HCT116 (cell line): ENCODE results near the gene CACNA2D3. TPM values are rescaled to one million over a fixed set of nuclear protein-coding genes. Genes with fewer than 3 reads are reported as not detected.

ENCODE experiments used
- ATAC-seq: fragments of 200-7000 bp; cut with Tn5 transposase; 2 replicates; pipeline ENCODE4 v1.9.1; 2020; ENCODE audit warnings: mild to moderate bottlenecking, moderate library complexity
- BruUV-seq: library from RNA; stranded (reverse); fragments of 400-500 nt; replicated peaks from 2 replicates; lab custom pipeline; 2021; lab: Mats Ljungman, UMichigan
- CTCF ChIA-PET: fragments of 300-600 bp; sonication (Branson Sonifier 250); formaldehyde crosslinking; loops from one replicate; lab custom pipeline; 2021; ENCODE audit warnings: antibody characterized with exemption; lab: Charles Lee
- POLR2A ChIA-PET: fragments of 300-600, 350-600 bp; sonication (Branson Sonifier 250); formaldehyde crosslinking; loops from one replicate; lab custom pipeline; 2021; ENCODE audit warnings: antibody characterized with exemption; lab: Charles Lee
- RAD21 ChIA-PET, 2 experiments: fragments of 300-600 bp; sonication (Branson Sonifier 250); formaldehyde crosslinking; loops; one replicate each; lab custom pipeline; 2023; ENCODE audit warnings: low total read pairs in 2 of 2; ENCODE audit not compliant: uncharacterized antibody in 2 of 2, unreplicated experiment in 2 of 2, low non-redundant PET in 1 of 2; lab: Charles Lee
- DNase-seq: peaks from one replicate; pipeline ENCODE4 v3.0.0-alpha.2; 2010; ENCODE audit warnings: low read depth, low spot score
- H2AFZ ChIP-seq: fragments of 200-600 bp; shearing (Covaris generic), sonication (generic); 2 replicates; pipeline ENCODE4 v1.6.1; 2017; ENCODE audit warnings: low read depth, mixed run types, mixed read lengths, antibody characterized with exemption, low read length; ENCODE audit not compliant: poor library complexity, severe bottlenecking
- H3K27ac ChIP-seq: 2 replicates; pipeline ENCODE4 v1.5.1; 2012; ENCODE audit warnings: low read depth, low read length
- H3K27me3 ChIP-seq: fragments of 200-600 bp; sonication (generic); 2 replicates; pipeline ENCODE4 v1.6.1; 2016; ENCODE audit warnings: mixed run types, low read length, mixed read lengths; ENCODE audit not compliant: insufficient read depth
- H3K36me3 ChIP-seq, 2 experiments: fragments of 200-500 bp in 1 of 2; fragments of 200-600 bp in 1 of 2; sonication (Bioruptor generic) in 1 of 2; sonication (generic) in 1 of 2; 2 replicates each; pipeline versions ENCODE4 v1.5.1 to v1.6.1; 2014 to 2016; ENCODE audit warnings: low read length in 2 of 2, inconsistent platforms in 1 of 2, mixed read lengths in 1 of 2, mixed run types in 1 of 2; ENCODE audit not compliant: insufficient read depth in 2 of 2, control insufficient read depth in 1 of 2
- H3K4me1 ChIP-seq, 2 experiments: fragments of 200-600 bp in 1 of 2; sonication (generic) in 1 of 2; 2 replicates each; pipeline versions ENCODE4 v1.5.1 to v1.6.1; 2012 to 2017; ENCODE audit warnings: low read length in 2 of 2, inconsistent platforms in 1 of 2, mild to moderate bottlenecking in 1 of 2, mixed read lengths in 1 of 2, mixed run types in 1 of 2, moderate library complexity in 1 of 2; ENCODE audit not compliant: insufficient read depth in 2 of 2, control insufficient read depth in 1 of 2
- H3K4me2 ChIP-seq: fragments of 200-600 bp; sonication (generic); 2 replicates; pipeline ENCODE4 v1.6.1; 2017; ENCODE audit warnings: mixed run types, low read length, mixed read lengths
- H3K4me3 ChIP-seq, 2 experiments: fragments of 200-600 bp in 1 of 2; sonication (generic) in 1 of 2; replicated peaks in 1 of 2; 2 replicates each; pipeline ENCODE4 v1.5.1; 2011 to 2016; ENCODE audit warnings: low read length in 2 of 2, control low read depth in 1 of 2, low read depth in 1 of 2, mild to moderate bottlenecking in 1 of 2, mixed read lengths in 1 of 2, mixed run types in 1 of 2
- H3K79me2 ChIP-seq: fragments of 200-600 bp; sonication (generic); 2 replicates; pipeline ENCODE4 v1.6.1; 2017; ENCODE audit warnings: mild to moderate bottlenecking, mixed run types, low read length, moderate library complexity, mixed read lengths; ENCODE audit not compliant: insufficient read depth
- H3K9ac ChIP-seq: fragments of 200-600 bp; sonication (generic); 2 replicates; pipeline ENCODE4 v1.6.1; 2016; ENCODE audit warnings: low read length, mixed read lengths
- H3K9me2 ChIP-seq: fragments of 200-600 bp; sonication (generic), shearing (Covaris generic); 2 replicates; pipeline ENCODE4 v1.6.1; 2017; ENCODE audit warnings: mixed run types, mild to moderate bottlenecking, moderate library complexity; ENCODE audit not compliant: insufficient read depth
- H3K9me3 ChIP-seq, 2 experiments: fragments of 200-500 bp in 1 of 2; fragments of 200-600 bp in 1 of 2; sonication (Bioruptor generic) in 1 of 2; sonication (generic) in 1 of 2; 2 replicates each; pipeline ENCODE4 v1.6.1; 2014 to 2017; ENCODE audit warnings: low read length in 2 of 2, mixed read lengths in 2 of 2, inconsistent platforms in 1 of 2, low read depth in 1 of 2, mild to moderate bottlenecking in 1 of 2, mixed run types in 1 of 2, moderate library complexity in 1 of 2; ENCODE audit not compliant: control insufficient read depth in 1 of 2, insufficient read depth in 1 of 2
- H4K20me1 ChIP-seq: fragments of 200-600 bp; sonication (generic), shearing (Covaris generic); 2 replicates; pipeline ENCODE4 v1.6.1; 2017; ENCODE audit warnings: mixed run types, mild to moderate bottlenecking, moderate library complexity; ENCODE audit not compliant: insufficient read depth
- CEBPB ChIP-seq: IDR thresholded peaks from 2 replicates; pipeline ENCODE4 v1.6.1; 2012; ENCODE audit warnings: low read depth
- EGR1 ChIP-seq: IDR thresholded peaks from 2 replicates; pipeline ENCODE4 v1.6.1; 2012; ENCODE audit warnings: low read depth
- ELF1 ChIP-seq: IDR thresholded peaks from 2 replicates; pipeline ENCODE4 v1.6.1; 2012; ENCODE audit warnings: low read depth, borderline replicate concordance
- EZH2 ChIP-seq: fragments of 200-600 bp; sonication (generic); IDR thresholded peaks from 2 replicates; pipeline ENCODE4 v1.6.1; 2017; ENCODE audit warnings: antibody characterized with exemption, mixed run types
- EZH2phosphoT487 ChIP-seq: fragments of 200-600 bp; IDR thresholded peaks from 2 replicates; pipeline ENCODE4 v1.6.1; 2018; ENCODE audit warnings: antibody characterized with exemption, borderline replicate concordance
- JUND ChIP-seq: IDR thresholded peaks from 2 replicates; pipeline ENCODE4 v1.6.1; 2012
- POLR2A ChIP-seq: IDR thresholded peaks from 2 replicates; pipeline ENCODE4 v1.7.0; 2011; ENCODE audit warnings: borderline replicate concordance; ENCODE audit not compliant: insufficient read depth, insufficient read length; ENCODE audit errors: extremely low read depth
- SIN3A ChIP-seq: IDR thresholded peaks from 2 replicates; pipeline ENCODE4 v1.6.1; 2012; ENCODE audit warnings: low read depth
- SRF ChIP-seq: IDR thresholded peaks from 2 replicates; pipeline ENCODE4 v1.6.1; 2012; ENCODE audit warnings: low read depth
- TCF7L2 ChIP-seq: IDR thresholded peaks from 2 replicates; pipeline ENCODE4 v1.7.0; 2011; ENCODE audit warnings: borderline replicate concordance, inconsistent platforms; ENCODE audit not compliant: insufficient read depth, insufficient read length; ENCODE audit errors: extremely low read depth
- YY1 ChIP-seq: IDR thresholded peaks from 2 replicates; pipeline ENCODE4 v1.6.1; 2011; ENCODE audit warnings: low read length, low read depth, moderate library complexity, mild to moderate bottlenecking; ENCODE audit not compliant: insufficient replicate concordance; ENCODE audit errors: extremely low read depth
- ZFX ChIP-seq: fragments of 450-650 bp; IDR thresholded peaks from 2 replicates; pipeline ENCODE4 v1.6.1; 2017
- ZNF274 ChIP-seq: fragments of 200-500 bp; sonication (Bioruptor generic); IDR thresholded peaks from 2 replicates; pipeline ENCODE4 v1.6.1; 2014; ENCODE audit warnings: mild to moderate bottlenecking, low read depth, low read length, inconsistent platforms
- intact Hi-C: fragments of 100-400 bp; cut with micrococcal nuclease; formaldehyde crosslinking; loops from 2 replicates; pipeline ENCODE4 v1.10.0; 2022
- total RNA-seq: library from RNA; stranded (reverse); gene quantifications from one replicate; pipeline ENCODE4 v1.2.1, GENCODE V29; 2021; ENCODE audit not compliant: unreplicated experiment
- TF ChIP-seq, protein P1 (sequence below), 3 experiments: fragments of 200-600 bp in 1 of 3; sonication (generic) in 1 of 3; IDR thresholded peaks in 2 of 3; conservative IDR thresholded peaks in 1 of 3; 2 replicates each; pipeline ENCODE4 v1.5.1; 2012 to 2017; ENCODE audit warnings: low read depth in 2 of 3, low read length in 2 of 3, antibody characterized with exemption in 1 of 3, borderline replicate concordance in 1 of 3, control low read depth in 1 of 3, mild to moderate bottlenecking in 1 of 3, mixed read lengths in 1 of 3, mixed run types in 1 of 3, moderate library complexity in 1 of 3; ENCODE audit not compliant: insufficient read depth in 1 of 3
- TF ChIP-seq, protein P2 (sequence below): IDR thresholded peaks from 2 replicates; pipeline ENCODE4 v1.6.1; 2011; ENCODE audit warnings: mild to moderate bottlenecking, low read length, moderate library complexity; ENCODE audit not compliant: insufficient replicate concordance; ENCODE audit errors: extremely low read depth
- TF ChIP-seq, protein P3 (sequence below): IDR thresholded peaks from 2 replicates; pipeline ENCODE4 v1.6.1; 2012

Gene CACNA2D3
- total RNA-seq, 1 experiment from 2014 or later, result 0.20 TPM

DNA sequence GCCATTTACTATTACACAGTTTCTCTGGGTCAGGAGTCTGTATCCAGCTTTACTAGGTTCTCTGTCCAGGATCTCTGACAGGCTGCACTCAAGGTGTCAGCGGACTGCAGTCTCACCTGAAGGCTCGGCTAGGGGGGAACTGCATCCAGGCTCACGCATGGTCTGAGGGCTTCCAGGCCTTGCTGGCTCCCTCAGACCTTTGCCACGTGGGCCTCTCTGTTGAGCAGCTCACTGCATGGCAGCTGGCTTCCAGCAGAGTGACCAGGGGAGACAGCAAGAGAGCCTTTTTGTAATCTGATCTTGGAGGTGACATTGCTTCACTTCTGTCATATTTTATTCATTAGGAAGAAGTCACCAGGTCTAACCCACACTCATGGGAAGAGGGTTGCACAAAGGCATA lies 152.3 kb downstream of the CACNA2D3 start:
- Histone ChIP-seq H3K27ac (no peak overlapping the region), H3K4me1 (peaks cover 0 to 5% of the 10 kb centered on the region in 2 experiments; a peak in 1 of 4 replicates), H3K79me2 (no peaks in the 10 kb centered on the region), H2AFZ (no peak overlapping the region), H3K36me3 (no peaks in the 10 kb centered on the region), H3K9me2 (no peaks in the 10 kb centered on the region), H3K9ac (no peak overlapping the region), H3K27me3 (peaks cover 7% of the 10 kb centered on the region), H3K4me2 (no peak overlapping the region), H4K20me1 (no peaks in the 10 kb centered on the region), H3K4me3 (no peak overlapping the region), H3K9me3 (no peaks in the 10 kb centered on the region)
- intact Hi-C loops, result no loop called here
- no peak for TF ChIP-seq ZFX
- no peak for TF ChIP-seq SIN3A
- TF ChIP-seq EGR1, result no peak
- no peak for TF ChIP-seq EZH2phosphoT487
- TF ChIP-seq, protein P1, sequence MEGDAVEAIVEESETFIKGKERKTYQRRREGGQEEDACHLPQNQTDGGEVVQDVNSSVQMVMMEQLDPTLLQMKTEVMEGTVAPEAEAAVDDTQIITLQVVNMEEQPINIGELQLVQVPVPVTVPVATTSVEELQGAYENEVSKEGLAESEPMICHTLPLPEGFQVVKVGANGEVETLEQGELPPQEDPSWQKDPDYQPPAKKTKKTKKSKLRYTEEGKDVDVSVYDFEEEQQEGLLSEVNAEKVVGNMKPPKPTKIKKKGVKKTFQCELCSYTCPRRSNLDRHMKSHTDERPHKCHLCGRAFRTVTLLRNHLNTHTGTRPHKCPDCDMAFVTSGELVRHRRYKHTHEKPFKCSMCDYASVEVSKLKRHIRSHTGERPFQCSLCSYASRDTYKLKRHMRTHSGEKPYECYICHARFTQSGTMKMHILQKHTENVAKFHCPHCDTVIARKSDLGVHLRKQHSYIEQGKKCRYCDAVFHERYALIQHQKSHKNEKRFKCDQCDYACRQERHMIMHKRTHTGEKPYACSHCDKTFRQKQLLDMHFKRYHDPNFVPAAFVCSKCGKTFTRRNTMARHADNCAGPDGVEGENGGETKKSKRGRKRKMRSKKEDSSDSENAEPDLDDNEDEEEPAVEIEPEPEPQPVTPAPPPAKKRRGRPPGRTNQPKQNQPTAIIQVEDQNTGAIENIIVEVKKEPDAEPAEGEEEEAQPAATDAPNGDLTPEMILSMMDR (IDR thresholded peaks at IDR 0.05 in 2 of 3, conservative IDR thresholded peaks at IDR 0.05 in 1 of 3; ENCODE audit: borderline replicate concordance in 1 of 3, insufficient read depth in 1 of 3, low read depth in 2 of 3, low read length in 2 of 3), result no peak
- no peak for TF ChIP-seq TCF7L2
- no peak for TF ChIP-seq ZNF274
- no peak for TF ChIP-seq YY1
- TF ChIP-seq, protein P2, sequence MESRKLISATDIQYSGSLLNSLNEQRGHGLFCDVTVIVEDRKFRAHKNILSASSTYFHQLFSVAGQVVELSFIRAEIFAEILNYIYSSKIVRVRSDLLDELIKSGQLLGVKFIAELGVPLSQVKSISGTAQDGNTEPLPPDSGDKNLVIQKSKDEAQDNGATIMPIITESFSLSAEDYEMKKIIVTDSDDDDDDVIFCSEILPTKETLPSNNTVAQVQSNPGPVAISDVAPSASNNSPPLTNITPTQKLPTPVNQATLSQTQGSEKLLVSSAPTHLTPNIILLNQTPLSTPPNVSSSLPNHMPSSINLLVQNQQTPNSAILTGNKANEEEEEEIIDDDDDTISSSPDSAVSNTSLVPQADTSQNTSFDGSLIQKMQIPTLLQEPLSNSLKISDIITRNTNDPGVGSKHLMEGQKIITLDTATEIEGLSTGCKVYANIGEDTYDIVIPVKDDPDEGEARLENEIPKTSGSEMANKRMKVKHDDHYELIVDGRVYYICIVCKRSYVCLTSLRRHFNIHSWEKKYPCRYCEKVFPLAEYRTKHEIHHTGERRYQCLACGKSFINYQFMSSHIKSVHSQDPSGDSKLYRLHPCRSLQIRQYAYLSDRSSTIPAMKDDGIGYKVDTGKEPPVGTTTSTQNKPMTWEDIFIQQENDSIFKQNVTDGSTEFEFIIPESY, result no peak
- TF ChIP-seq CEBPB, result no peak
- TF ChIP-seq SRF, result no peak
- no peak for TF ChIP-seq POLR2A
- no peak for TF ChIP-seq JUND
- TF ChIP-seq, protein P3, sequence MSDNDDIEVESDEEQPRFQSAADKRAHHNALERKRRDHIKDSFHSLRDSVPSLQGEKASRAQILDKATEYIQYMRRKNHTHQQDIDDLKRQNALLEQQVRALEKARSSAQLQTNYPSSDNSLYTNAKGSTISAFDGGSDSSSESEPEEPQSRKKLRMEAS, result no peak
- TF ChIP-seq ELF1, result no peak
- no peak for TF ChIP-seq EZH2
- DNase-seq (no peak), ATAC-seq (no peak)
- ChIA-PET RAD21 (no interaction called here), POLR2A (no interaction called here), CTCF (no interaction called here)
- no TSS peak for BruUV-seq
